ENCODE measurements around the gene POU3F3.

POU3F3 gene

GRCh38 chr2:104847586-104848160 is 6.2 kb upstream of the POU3F3 start:
- no peak for DNase-seq (ENCODE audit: low read depth)

GRCh38 chr2:104848526-104848925 is 5.4 kb upstream of the POU3F3 start:
- no peak for DNase-seq (ENCODE audit: low read depth)

DNA sequence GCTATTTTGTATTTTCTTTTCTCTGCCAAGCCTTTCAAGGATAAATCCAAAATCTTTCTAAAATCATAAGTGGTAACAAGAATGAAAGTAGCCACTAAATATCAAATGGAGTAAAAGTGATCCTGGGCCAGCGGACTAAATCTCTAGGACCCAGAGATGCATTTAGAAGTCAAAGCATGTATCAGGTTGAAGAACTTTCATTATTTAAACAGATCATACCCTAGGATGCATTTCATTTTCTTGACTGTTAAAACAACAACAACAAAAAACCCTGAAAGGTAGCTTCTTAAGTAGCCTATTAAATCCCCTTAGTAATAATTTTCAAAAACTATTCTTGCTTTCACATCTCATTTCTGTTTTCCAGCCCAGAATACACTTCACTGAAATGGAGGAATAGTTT is 4.8 kb upstream of the POU3F3 start:
- no peak for DNase-seq (ENCODE audit: low read depth)

DNA sequence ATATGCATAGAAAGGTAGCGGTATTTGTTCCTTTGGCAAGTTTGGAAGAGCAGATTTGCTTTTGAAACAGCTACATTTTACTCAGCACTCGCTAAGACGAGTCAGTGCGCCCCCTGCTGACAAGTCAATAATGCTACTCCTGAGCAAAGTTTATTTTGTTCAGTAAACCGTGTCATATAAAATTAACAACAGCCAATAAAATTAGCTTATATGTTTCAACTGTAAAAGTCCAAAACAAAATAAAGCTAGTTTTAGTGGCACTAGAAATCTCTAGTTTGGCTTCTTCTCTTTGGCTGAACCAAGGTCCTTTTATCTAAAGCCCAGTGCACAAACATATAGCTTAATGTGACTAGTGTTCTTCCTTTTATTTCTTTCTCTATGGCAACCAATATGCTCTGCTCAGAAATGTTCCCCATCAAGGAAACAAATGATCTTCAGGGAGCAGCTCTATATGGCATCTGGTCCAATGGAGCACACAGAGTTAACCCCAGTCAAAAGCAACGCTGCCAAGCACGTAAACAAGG is 4.2 kb upstream of the POU3F3 start:
- DNase-seq (ENCODE audit: low read depth) = peak; percentile 18

DNA sequence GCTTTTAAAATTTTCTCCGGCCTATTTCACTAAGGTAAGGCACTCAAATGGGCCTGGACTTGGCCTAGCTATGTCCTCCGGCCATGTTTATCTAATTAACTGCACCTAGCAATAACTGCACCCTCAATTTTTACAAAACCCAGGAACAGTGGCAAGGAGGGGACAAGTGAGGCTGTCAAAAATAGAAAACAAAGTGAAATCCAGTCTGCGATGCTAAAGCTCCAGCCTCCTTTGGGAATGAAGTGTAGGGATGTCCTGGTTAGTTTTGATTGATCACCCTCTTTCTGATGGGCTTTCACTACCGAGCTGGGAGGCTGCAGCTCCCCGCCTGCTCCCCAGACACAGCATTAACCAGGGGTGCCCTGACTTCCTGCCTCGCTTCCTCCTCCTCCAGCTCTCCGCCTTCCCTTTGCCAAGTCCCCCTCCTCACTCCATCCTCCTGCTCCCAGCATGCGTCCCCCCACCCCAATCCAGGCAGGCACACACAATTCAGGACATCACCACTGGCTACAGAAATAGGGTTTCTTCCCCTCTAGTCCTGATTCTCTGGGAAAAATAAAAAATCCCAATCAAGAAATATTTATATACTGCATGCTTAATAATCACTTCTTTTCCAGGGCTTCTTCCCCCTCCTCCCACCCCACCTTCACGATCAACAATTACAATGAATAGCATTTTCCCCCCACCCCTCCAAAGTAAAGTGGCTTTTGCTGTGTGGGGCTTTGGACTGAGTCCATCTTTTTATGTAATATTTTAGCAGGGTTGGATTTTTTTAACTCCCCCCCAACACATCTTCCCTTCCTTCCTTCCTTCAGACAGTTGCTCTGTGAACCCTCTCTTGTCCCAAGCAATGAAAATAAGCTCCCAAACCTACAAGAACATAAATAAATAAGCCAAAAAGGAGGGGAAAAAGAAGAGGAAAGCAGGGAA is 3.3 kb upstream of the POU3F3 start:
- no peak for DNase-seq (ENCODE audit: low read depth)

DNA sequence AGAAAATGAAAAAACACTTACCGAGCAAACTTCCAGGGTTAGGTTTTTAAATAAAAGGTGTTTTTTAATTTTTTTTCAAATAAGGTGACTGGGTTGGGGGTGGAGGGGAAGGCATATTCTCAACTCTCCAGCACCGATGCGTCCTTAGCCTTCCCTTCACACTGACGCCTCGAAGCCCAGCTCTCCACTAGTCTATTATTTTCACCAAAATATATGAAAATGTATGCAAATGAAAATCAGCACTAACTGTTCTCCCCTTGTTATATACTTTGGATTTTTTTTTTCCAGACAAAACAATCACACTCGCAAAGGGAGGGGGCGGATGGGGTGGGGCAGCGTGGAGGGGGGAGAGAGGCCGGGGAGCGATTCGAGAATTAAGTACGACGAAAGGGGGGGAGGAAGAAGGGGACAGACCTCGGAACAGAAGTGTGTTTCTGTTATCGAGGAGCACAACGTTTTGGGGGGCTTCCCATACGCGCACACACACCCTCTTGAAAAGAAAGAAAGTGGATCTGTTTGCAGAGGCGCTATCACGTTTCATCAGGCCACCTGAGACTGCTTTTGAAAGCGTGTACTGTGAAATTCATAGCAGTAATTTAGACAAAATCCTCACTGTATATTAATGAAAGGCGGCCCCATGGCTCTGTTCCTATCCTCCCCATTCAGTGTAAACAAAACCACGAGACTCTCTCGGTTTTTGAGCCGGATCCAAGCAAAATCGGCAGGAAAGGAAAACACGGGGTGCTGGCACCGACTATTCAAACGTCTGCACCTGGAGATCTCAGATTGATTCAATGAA is 2.4 kb upstream of the POU3F3 start:
- no peak for DNase-seq (ENCODE audit: low read depth)

GRCh38 chr2:104852090-104852666 is 1.7 kb upstream of the POU3F3 start:
- no peak for DNase-seq (ENCODE audit: low read depth)

- DNase-seq (ENCODE audit: low read depth) = no peak
These were observed 744 bp downstream of the POU3F3 start for GRCh38 chr2:104854498-104855220.

DNA sequence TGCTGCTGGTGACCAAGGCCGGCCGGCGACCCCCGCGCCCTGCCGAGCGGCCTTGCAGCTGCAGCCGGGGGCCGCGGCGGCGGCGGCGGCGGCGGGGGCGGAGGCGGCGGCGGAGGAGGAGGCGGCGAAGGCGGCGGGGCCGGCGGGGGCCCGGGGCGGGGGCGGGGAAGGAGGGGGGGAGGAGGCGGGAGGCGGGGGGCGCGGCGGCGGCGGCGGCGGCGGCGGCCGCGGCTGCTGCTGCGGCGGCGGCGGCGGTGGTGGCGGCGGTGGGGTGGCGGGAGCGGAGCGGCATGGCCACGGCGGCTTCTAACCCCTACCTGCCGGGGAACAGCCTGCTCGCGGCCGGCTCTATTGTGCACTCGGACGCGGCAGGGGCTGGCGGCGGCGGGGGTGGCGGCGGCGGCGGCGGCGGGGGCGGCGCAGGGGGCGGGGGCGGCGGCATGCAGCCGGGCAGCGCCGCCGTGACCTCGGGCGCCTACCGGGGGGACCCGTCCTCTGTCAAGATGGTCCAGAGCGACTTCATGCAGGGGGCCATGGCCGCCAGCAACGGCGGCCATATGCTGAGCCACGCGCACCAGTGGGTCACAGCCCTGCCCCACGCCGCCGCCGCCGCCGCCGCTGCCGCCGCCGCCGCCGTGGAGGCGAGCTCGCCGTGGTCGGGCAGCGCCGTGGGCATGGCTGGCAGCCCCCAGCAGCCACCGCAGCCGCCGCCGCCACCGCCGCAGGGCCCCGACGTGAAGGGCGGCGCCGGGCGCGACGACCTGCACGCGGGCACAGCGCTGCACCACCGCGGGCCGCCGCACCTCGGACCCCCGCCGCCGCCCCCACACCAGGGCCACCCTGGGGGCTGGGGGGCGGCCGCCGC is 1.5 kb downstream of the POU3F3 start:
- DNase-seq (ENCODE audit: low read depth) = no peak

DNA sequence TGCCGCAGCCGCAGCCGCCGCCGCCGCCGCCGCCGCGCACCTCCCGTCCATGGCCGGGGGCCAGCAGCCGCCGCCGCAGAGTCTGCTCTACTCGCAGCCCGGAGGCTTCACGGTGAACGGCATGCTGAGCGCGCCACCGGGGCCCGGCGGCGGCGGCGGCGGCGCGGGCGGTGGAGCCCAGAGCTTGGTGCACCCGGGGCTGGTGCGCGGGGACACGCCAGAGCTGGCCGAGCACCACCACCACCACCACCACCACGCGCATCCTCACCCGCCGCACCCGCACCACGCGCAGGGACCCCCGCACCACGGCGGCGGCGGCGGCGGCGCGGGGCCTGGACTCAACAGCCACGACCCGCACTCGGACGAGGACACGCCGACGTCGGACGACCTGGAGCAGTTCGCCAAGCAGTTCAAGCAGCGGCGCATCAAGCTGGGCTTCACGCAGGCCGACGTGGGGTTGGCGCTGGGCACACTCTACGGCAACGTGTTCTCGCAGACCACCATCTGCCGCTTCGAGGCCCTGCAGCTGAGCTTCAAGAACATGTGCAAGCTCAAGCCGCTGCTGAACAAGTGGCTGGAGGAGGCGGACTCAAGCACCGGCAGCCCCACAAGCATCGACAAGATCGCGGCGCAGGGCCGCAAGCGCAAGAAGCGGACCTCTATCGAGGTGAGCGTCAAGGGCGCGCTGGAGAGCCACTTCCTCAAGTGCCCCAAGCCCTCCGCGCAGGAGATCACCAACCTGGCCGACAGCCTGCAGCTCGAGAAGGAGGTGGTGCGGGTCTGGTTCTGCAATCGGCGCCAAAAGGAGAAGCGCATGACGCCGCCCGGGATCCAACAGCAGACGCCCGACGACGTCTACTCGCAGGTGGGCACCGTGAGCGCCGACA is 2.4 kb downstream of the POU3F3 start:
- DNase-seq (ENCODE audit: low read depth) = no peak

DNA sequence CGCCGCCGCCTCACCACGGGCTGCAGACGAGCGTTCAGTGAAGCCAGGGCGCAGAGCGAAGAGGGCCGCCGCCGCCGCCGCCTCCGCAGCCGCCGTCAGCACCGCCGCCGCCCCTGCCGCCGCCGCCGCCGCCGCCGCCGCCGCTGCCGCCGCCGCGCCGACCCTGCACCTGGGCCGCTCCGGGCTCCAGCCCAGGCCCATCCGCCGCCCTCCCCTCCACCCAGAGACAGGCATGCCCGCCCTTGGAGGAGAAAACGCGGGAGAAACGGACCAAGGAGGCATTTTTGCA is 3.0 kb downstream of the POU3F3 start:
- no peak for DNase-seq (ENCODE audit: low read depth)

DNA sequence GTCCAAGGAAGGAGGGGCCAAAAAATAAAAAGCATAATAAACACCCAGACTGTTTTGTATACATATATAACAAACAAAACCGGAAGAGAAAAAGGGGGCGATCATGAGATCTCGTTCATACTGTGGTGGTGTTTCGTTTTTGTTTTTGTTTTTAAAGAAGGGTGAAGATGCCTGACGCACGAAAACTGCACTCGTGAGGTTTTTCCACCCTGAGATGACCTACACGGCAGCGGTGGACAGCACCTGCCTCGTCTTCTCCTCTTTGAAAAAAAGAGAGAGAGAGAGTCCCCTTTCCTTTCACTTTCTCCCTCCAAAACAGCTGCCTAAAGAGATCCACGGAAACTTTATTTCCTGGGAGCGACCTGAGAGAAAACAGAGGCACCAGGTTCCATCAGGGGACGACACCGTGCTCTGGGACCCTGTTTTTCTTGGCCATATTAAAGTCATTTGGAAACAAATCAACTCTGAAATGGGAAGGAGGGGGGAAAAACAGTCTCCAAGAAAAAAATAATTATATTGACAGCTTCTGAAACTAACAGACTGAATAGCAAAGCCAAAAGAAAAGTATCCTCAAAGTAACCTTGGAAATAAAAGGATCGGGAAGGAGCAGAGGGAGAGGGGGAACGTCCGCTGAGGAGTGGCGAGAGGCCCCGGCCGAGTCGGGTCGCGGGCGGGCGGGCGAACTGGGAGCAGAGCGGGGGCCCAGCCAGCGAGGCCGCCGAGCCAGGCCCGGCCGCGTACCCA is 3.5 kb downstream of the POU3F3 start:
- no peak for DNase-seq (ENCODE audit: low read depth)

DNA sequence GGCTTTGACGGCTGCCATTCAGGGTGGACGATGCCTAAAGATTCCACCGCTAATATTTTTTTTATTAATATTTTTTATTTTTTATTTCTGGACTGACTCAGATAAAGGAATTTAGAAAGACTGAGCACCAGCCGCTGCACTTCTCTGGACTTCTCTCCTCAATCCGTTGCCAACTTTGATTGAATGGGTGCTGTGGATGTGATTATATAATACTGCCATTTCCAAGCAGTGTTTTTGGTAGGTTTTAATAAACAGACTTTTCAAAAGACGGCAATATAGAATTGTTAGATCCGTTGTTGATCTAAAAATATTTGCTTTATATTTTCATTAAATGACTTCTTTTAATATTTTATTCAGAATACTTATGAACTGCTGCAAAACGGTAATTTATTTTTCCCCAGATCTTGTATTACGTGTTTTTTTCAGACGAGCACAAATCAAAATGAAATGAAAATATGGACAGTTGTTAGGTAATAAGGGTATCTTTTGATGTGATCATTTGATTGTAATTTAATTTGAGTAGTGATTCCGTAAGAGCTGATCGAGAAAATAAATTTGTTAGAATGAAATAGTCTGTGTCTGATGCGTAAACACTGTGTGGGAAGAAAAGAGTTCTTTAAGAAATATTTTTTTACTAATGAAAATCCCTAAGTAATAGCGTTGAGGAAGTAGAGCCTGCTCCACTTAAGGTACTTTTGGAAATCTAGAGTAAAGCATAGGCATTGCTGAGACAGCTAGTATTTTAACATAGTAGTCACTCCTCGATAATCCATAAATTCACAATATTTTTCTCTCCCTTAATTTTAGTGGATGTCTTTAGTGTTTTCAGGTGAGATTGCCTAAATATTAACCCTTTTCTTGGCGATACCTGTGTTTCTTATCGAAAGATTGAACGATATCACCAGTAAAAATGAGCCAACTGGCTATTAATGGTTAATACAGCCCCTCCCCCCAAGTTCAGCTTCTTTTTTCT is 4.4 kb downstream of the POU3F3 start:
- no peak for DNase-seq (ENCODE audit: low read depth)

GRCh38 chr2:104859291-104859765 is 5.4 kb downstream of the POU3F3 start:
- DNase-seq (ENCODE audit: low read depth) = no peak

GRCh38 chr2:104859766-104860450 is 6.0 kb downstream of the POU3F3 start:
- DNase-seq (ENCODE audit: low read depth) = no peak

GRCh38 chr2:104860451-104860790 is 6.5 kb downstream of the POU3F3 start:
- no peak for DNase-seq (ENCODE audit: low read depth)
